Erythroblast (primary cell): ENCODE measurements around the gene KLHL2.
"Not testable (repeated sequence)": the region's sequence is repeated elsewhere in the genome, so short reads cannot be mapped to it uniquely, and the experiment has no call there.

Experiments used
- GATA1 ChIP-seq: IDR thresholded peaks from 2 replicates; pipeline ENCODE4 v1.6.1; 2011; ENCODE audit warnings: low read depth, mild to moderate bottlenecking, control low read depth, low read length, moderate library complexity
- POLR2A ChIP-seq: IDR thresholded peaks from 2 replicates; pipeline ENCODE4 v1.6.1; 2011; ENCODE audit warnings: mild to moderate bottlenecking, low read length

GRCh38 chr4:165248904-165249303 is 41.5 kb downstream of the KLHL2 start:
- not testable (repeated sequence) for TF ChIP-seq POLR2A, GATA1
